ENCODE measurements around the gene VRK2. TPM values are rescaled to one million over a fixed set of nuclear protein-coding genes. Genes with fewer than 3 reads are reported as not detected.

Gene VRK2
- total and polyA plus RNA-seq, 2 experiments from 2014 or later: 19.0 to 22.5 TPM

DNA sequence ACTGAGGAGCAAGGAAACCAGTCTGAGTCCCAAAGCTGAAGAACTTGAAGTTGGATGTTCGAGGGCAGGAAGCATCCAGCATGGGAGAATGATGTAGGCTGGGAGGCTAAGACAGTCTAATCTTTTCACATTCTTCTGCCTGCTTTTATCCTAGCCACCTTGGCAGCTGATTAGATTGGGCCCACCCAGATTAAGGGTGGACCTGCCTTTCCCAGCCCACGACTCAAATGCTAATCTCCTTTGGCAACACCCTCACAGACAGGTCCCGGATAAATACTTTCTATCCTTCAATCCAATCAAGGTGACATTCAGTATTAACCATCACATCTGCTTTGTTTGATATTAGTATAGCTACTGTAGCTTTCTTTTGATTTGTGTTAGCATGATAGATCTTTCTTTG lies 27.1 kb downstream of the VRK2 start:
- no peaks in the 10 kb centered on the region for H3K27me3 ChIP-seq (ENCODE audit: insufficient read depth)
- no peaks in the 10 kb centered on the region for H3F3A ChIP-seq (replicated peaks; ENCODE audit: low read depth)
- Mint-ChIP-seq H3K27me3 (ENCODE audit: insufficient read depth, low read depth, poor library complexity) (peaks cover 2% of the 10 kb centered on the region), H3K9me3 (peaks cover 2% of the 10 kb centered on the region; the same call in 1 of the 3 replicates), H3K36me3 (ENCODE audit: low read depth) (peaks cover 14% of the 10 kb centered on the region; the same call in 2 of the 3 replicates), H3K27ac (no peak overlapping the region), H3K4me1 (no peaks in the 10 kb centered on the region), H3K4me3 (no peak overlapping the region)
- H3K27ac ChIP-seq (ENCODE audit: low read depth): no peak overlapping the region
- H3K79me2 ChIP-seq (replicated peaks; ENCODE audit: insufficient read depth): peaks cover 25% of the 10 kb centered on the region
- H4K20me1 ChIP-seq (replicated peaks; ENCODE audit: insufficient read depth): no peaks in the 10 kb centered on the region
- H3K4me2 ChIP-seq: no peak overlapping the region
- H3K36me3 ChIP-seq (ENCODE audit: insufficient read depth): no peaks in the 10 kb centered on the region
- H2AFZ ChIP-seq: no peak overlapping the region
- TF ChIP-seq, protein P1, sequence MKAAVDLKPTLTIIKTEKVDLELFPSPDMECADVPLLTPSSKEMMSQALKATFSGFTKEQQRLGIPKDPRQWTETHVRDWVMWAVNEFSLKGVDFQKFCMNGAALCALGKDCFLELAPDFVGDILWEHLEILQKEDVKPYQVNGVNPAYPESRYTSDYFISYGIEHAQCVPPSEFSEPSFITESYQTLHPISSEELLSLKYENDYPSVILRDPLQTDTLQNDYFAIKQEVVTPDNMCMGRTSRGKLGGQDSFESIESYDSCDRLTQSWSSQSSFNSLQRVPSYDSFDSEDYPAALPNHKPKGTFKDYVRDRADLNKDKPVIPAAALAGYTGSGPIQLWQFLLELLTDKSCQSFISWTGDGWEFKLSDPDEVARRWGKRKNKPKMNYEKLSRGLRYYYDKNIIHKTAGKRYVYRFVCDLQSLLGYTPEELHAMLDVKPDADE (IDR thresholded peaks at IDR 0.05): no peak
- TF ChIP-seq ZNF114 (CRISPR knock-in tag; IDR thresholded peaks at IDR 0.05): no peak
- TF ChIP-seq ZNF331 (CRISPR knock-in tag; IDR thresholded peaks at IDR 0.05; ENCODE audit: low read depth): no peak
- TF ChIP-seq, protein P2, sequence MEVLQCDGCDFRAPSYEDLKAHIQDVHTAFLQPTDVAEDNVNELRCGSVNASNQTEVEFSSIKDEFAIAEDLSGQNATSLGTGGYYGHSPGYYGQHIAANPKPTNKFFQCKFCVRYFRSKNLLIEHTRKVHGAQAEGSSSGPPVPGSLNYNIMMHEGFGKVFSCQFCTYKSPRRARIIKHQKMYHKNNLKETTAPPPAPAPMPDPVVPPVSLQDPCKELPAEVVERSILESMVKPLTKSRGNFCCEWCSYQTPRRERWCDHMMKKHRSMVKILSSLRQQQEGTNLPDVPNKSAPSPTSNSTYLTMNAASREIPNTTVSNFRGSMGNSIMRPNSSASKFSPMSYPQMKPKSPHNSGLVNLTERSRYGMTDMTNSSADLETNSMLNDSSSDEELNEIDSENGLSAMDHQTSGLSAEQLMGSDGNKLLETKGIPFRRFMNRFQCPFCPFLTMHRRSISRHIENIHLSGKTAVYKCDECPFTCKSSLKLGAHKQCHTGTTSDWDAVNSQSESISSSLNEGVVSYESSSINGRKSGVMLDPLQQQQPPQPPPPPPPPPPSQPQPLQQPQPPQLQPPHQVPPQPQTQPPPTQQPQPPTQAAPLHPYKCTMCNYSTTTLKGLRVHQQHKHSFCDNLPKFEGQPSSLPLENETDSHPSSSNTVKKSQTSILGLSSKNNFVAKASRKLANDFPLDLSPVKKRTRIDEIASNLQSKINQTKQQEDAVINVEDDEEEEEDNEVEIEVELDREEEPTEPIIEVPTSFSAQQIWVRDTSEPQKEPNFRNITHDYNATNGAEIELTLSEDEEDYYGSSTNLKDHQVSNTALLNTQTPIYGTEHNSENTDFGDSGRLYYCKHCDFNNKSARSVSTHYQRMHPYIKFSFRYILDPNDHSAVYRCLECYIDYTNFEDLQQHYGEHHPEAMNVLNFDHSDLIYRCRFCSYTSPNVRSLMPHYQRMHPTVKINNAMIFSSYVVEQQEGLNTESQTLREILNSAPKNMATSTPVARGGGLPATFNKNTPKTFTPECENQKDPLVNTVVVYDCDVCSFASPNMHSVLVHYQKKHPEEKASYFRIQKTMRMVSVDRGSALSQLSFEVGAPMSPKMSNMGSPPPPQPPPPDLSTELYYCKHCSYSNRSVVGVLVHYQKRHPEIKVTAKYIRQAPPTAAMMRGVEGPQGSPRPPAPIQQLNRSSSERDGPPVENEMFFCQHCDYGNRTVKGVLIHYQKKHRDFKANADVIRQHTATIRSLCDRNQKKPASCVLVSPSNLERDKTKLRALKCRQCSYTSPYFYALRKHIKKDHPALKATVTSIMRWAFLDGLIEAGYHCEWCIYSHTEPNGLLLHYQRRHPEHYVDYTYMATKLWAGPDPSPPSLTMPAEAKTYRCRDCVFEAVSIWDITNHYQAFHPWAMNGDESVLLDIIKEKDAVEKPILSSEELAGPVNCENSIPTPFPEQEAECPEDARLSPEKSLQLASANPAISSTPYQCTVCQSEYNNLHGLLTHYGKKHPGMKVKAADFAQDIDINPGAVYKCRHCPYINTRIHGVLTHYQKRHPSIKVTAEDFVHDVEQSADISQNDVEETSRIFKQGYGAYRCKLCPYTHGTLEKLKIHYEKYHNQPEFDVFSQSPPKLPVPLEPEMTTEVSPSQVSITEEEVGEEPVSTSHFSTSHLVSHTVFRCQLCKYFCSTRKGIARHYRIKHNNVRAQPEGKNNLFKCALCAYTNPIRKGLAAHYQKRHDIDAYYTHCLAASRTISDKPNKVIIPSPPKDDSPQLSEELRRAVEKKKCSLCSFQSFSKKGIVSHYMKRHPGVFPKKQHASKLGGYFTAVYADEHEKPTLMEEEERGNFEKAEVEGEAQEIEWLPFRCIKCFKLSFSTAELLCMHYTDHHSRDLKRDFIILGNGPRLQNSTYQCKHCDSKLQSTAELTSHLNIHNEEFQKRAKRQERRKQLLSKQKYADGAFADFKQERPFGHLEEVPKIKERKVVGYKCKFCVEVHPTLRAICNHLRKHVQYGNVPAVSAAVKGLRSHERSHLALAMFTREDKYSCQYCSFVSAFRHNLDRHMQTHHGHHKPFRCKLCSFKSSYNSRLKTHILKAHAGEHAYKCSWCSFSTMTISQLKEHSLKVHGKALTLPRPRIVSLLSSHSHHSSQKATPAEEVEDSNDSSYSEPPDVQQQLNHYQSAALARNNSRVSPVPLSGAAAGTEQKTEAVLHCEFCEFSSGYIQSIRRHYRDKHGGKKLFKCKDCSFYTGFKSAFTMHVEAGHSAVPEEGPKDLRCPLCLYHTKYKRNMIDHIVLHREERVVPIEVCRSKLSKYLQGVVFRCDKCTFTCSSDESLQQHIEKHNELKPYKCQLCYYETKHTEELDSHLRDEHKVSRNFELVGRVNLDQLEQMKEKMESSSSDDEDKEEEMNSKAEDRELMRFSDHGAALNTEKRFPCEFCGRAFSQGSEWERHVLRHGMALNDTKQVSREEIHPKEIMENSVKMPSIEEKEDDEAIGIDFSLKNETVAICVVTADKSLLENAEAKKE (CRISPR knock-in tag; IDR thresholded peaks at IDR 0.05): no peak
- no peak for TF ChIP-seq EZH2phosphoT487 (IDR thresholded peaks at IDR 0.05; ENCODE audit: unreplicated experiment)
- no peak for TF ChIP-seq POLR2AphosphoS5 (IDR thresholded peaks at IDR 0.05; ENCODE audit: low read depth)
- TF ChIP-seq, protein P3, sequence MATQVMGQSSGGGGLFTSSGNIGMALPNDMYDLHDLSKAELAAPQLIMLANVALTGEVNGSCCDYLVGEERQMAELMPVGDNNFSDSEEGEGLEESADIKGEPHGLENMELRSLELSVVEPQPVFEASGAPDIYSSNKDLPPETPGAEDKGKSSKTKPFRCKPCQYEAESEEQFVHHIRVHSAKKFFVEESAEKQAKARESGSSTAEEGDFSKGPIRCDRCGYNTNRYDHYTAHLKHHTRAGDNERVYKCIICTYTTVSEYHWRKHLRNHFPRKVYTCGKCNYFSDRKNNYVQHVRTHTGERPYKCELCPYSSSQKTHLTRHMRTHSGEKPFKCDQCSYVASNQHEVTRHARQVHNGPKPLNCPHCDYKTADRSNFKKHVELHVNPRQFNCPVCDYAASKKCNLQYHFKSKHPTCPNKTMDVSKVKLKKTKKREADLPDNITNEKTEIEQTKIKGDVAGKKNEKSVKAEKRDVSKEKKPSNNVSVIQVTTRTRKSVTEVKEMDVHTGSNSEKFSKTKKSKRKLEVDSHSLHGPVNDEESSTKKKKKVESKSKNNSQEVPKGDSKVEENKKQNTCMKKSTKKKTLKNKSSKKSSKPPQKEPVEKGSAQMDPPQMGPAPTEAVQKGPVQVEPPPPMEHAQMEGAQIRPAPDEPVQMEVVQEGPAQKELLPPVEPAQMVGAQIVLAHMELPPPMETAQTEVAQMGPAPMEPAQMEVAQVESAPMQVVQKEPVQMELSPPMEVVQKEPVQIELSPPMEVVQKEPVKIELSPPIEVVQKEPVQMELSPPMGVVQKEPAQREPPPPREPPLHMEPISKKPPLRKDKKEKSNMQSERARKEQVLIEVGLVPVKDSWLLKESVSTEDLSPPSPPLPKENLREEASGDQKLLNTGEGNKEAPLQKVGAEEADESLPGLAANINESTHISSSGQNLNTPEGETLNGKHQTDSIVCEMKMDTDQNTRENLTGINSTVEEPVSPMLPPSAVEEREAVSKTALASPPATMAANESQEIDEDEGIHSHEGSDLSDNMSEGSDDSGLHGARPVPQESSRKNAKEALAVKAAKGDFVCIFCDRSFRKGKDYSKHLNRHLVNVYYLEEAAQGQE (IDR thresholded peaks at IDR 0.05; ENCODE audit: unreplicated experiment): no peak
- TF ChIP-seq CREB1 (CRISPR knock-in tag; IDR thresholded peaks at IDR 0.05; ENCODE audit: low read depth): no peak
- no peak for TF ChIP-seq EZH2 (IDR thresholded peaks at IDR 0.05; ENCODE audit: low read depth, unreplicated experiment)
- TF ChIP-seq JUNB (IDR thresholded peaks at IDR 0.05; ENCODE audit: unreplicated experiment): no peak
- no peak for TF ChIP-seq STAT1 (IDR thresholded peaks at IDR 0.05; ENCODE audit: unreplicated experiment)
- TF ChIP-seq NANOG (IDR thresholded peaks at IDR 0.05; ENCODE audit: borderline replicate concordance): no peak
- TF ChIP-seq, protein P4, sequence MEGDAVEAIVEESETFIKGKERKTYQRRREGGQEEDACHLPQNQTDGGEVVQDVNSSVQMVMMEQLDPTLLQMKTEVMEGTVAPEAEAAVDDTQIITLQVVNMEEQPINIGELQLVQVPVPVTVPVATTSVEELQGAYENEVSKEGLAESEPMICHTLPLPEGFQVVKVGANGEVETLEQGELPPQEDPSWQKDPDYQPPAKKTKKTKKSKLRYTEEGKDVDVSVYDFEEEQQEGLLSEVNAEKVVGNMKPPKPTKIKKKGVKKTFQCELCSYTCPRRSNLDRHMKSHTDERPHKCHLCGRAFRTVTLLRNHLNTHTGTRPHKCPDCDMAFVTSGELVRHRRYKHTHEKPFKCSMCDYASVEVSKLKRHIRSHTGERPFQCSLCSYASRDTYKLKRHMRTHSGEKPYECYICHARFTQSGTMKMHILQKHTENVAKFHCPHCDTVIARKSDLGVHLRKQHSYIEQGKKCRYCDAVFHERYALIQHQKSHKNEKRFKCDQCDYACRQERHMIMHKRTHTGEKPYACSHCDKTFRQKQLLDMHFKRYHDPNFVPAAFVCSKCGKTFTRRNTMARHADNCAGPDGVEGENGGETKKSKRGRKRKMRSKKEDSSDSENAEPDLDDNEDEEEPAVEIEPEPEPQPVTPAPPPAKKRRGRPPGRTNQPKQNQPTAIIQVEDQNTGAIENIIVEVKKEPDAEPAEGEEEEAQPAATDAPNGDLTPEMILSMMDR (conservative IDR thresholded peaks at IDR 0.05; ENCODE audit: low read depth in 2 of 2): no peak
- no peaks in the 10 kb centered on the region for H3K4me1 ChIP-seq (ENCODE audit: insufficient read depth)
- ATAC-seq: no peak
- no peak for DNase-seq (ENCODE audit: low spot score)
- no peak overlapping the region for H3K4me3 ChIP-seq
- H3K9me2 ChIP-seq (ENCODE audit: insufficient read depth): no peaks in the 10 kb centered on the region

Data from GM23338 (cell line).